RCC 7860 (cell line): ENCODE results near the gene ARHGEF33.

Experiments
- DNase-seq: peaks from one replicate; pipeline ENCODE4 v3.0.0-alpha.2; 2015; ENCODE audit warnings: low spot score
- FAIRE-seq: peaks from 2 replicates; lab custom pipeline; 2012; peaks lifted over from hg19 to GRCh38; lab: Jason Lieb, UNC

ARHGEF33 gene

GRCh38 chr2:38951766-38952165 lies 62.1 kb downstream of the ARHGEF33 start:
- FAIRE-seq (no peak), DNase-seq (no peak)

- no peak for DNase-seq
- no peak for FAIRE-seq
Measured at GRCh38 chr2:38957972-38958371, 68.3 kb downstream of the ARHGEF33 start.

- DNase-seq (no peak), FAIRE-seq (no peak)
Measured at GRCh38 chr2:38959466-38959865, 69.8 kb downstream of the ARHGEF33 start.

- no peak for DNase-seq
- no peak for FAIRE-seq
Measured at GRCh38 chr2:38959938-38960608, 70.4 kb downstream of the ARHGEF33 start.

- FAIRE-seq (no peak), DNase-seq (no peak)
Measured at GRCh38 chr2:38960609-38961320, 71.1 kb downstream of the ARHGEF33 start.

- no peak for DNase-seq
- no peak for FAIRE-seq
Measured at GRCh38 chr2:38966006-38966405, 76.3 kb downstream of the ARHGEF33 start.

GRCh38 chr2:38966678-38967077 lies 77.0 kb downstream of the ARHGEF33 start:
- FAIRE-seq: no peak
- no peak for DNase-seq

GRCh38 chr2:38968021-38968420 lies 78.3 kb downstream of the ARHGEF33 start:
- FAIRE-seq (no peak), DNase-seq (no peak)

- FAIRE-seq (no peak), DNase-seq (no peak)
Measured at GRCh38 chr2:38971377-38971776, 81.7 kb downstream of the ARHGEF33 start.

- no peak for FAIRE-seq
- no peak for DNase-seq
Measured at GRCh38 chr2:38973266-38973665, 83.6 kb downstream of the ARHGEF33 start.

- DNase-seq (no peak), FAIRE-seq (no peak)
Measured at GRCh38 chr2:38975042-38975441, 85.4 kb downstream of the ARHGEF33 start.

- FAIRE-seq: no peak
- no peak for DNase-seq
Measured at GRCh38 chr2:38977047-38977446, 87.4 kb downstream of the ARHGEF33 start.

- DNase-seq (no peak), FAIRE-seq (no peak)
Measured at GRCh38 chr2:38978296-38978903, 88.7 kb downstream of the ARHGEF33 start.

- DNase-seq: no peak
- FAIRE-seq: no peak
Measured at GRCh38 chr2:38978908-38979307, 89.2 kb downstream of the ARHGEF33 start.

- FAIRE-seq (no peak), DNase-seq (no peak)
Measured at GRCh38 chr2:38981003-38981669, 91.5 kb downstream of the ARHGEF33 start.

GRCh38 chr2:38981670-38982357 lies 92.1 kb downstream of the ARHGEF33 start:
- DNase-seq (no peak), FAIRE-seq (no peak)

- DNase-seq (no peak), FAIRE-seq (no peak)
Measured at GRCh38 chr2:38982498-38982897, 92.8 kb downstream of the ARHGEF33 start.

GRCh38 chr2:38988716-38989115 lies 99.0 kb downstream of the ARHGEF33 start:
- no peak for DNase-seq
- FAIRE-seq: no peak

- DNase-seq (no peak), FAIRE-seq (no peak)
Measured at GRCh38 chr2:38991899-38992298, 102.2 kb downstream of the ARHGEF33 start.

GRCh38 chr2:38997781-38998180 lies 108.1 kb downstream of the ARHGEF33 start:
- FAIRE-seq: no peak
- DNase-seq: no peak

- DNase-seq: no peak
- no peak for FAIRE-seq
Measured at GRCh38 chr2:39000552-39000951, 110.9 kb downstream of the ARHGEF33 start.
